CD4-positive, alpha-beta memory T cell (primary cell): ENCODE data around the gene BIRC7. TPM values are rescaled to one million over a fixed set of nuclear protein-coding genes. Genes with fewer than 3 reads are reported as not detected.

Experiments used
- CTCF ChIA-PET: fragments of 350-600 bp; sonication (Branson Sonifier 250); formaldehyde crosslinking; loops from one replicate; lab custom pipeline; 2021; ENCODE audit warnings: inconsistent platforms; ENCODE audit not compliant: partially characterized antibody; lab: Charles Lee
- POLR2A ChIA-PET: fragments of 350-600 bp; sonication (Branson Sonifier 250); formaldehyde crosslinking; loops from one replicate; lab custom pipeline; 2021; ENCODE audit not compliant: partially characterized antibody; lab: Charles Lee
- DNase-seq, 5 donors: peaks; one replicate each; pipeline versions ENCODE4 v3.0.0 to v3.0.0-alpha.2; 2020 to 2022; ENCODE audit warnings: mixed read lengths in 1 of 5
- H3K27ac ChIP-seq: one replicate; pipeline ENCODE4 v1.7.0; 2013; ENCODE audit warnings: low read depth, low read length
- H3K27me3 ChIP-seq: 2 replicates; pipeline ENCODE4 v1.7.0; 2013; ENCODE audit warnings: mild to moderate bottlenecking, low read length, moderate library complexity; ENCODE audit not compliant: insufficient read depth
- H3K36me3 ChIP-seq: 2 replicates; pipeline ENCODE4 v1.7.0; 2013; ENCODE audit warnings: mild to moderate bottlenecking, low read length, moderate library complexity; ENCODE audit not compliant: insufficient read depth
- H3K4me1 ChIP-seq: 2 replicates; pipeline ENCODE4 v1.7.0; 2013; ENCODE audit warnings: mild to moderate bottlenecking, low read length, moderate library complexity; ENCODE audit not compliant: insufficient read depth
- H3K4me3 ChIP-seq, 2 donors: one replicate each; pipeline ENCODE4 v1.7.0; 2013; ENCODE audit warnings: low read length in 2 of 2, mild to moderate bottlenecking in 1 of 2
- H3K9me3 ChIP-seq, 2 donors: one replicate each; pipeline ENCODE4 v1.7.0; 2013; ENCODE audit warnings: low read length in 2 of 2, control low read depth in 1 of 2; ENCODE audit not compliant: control insufficient read depth in 1 of 2
- H3K27ac Mint-ChIP-seq, 7 donors: one replicate each; pipeline ENCODE4 v1.8.0; 2020 to 2021; ENCODE audit warnings: mixed read lengths in 7 of 7, mild to moderate bottlenecking in 6 of 7, inconsistent platforms in 3 of 7, moderate library complexity in 3 of 7
- H3K27me3 Mint-ChIP-seq, 2 donors: one replicate each; pipeline ENCODE4 v1.8.0; 2020 to 2021; ENCODE audit warnings: mixed read lengths in 2 of 2
- H3K36me3 Mint-ChIP-seq, 2 donors: one replicate each; pipeline ENCODE4 v1.8.0; 2020 to 2021; ENCODE audit warnings: mixed read lengths in 2 of 2, inconsistent platforms in 1 of 2, mild to moderate bottlenecking in 1 of 2
- H3K4me1 Mint-ChIP-seq, 4 donors: one replicate each; pipeline ENCODE4 v1.8.0; 2020 to 2021; ENCODE audit warnings: mixed read lengths in 4 of 4, mild to moderate bottlenecking in 1 of 4
- H3K4me3 Mint-ChIP-seq, 8 donors: one replicate each; pipeline ENCODE4 v1.8.0; 2020 to 2021; ENCODE audit warnings: mixed read lengths in 8 of 8, mild to moderate bottlenecking in 7 of 8, moderate library complexity in 6 of 8, inconsistent platforms in 3 of 8
- H3K9me3 Mint-ChIP-seq, 8 donors: one replicate each; pipeline ENCODE4 v1.8.0; 2020 to 2021; ENCODE audit warnings: mixed read lengths in 8 of 8, mild to moderate bottlenecking in 5 of 8, inconsistent platforms in 3 of 8, moderate library complexity in 1 of 8
- intact Hi-C: fragments of 100-400 bp; cut with micrococcal nuclease; formaldehyde crosslinking; loops from one replicate; pipeline ENCODE4 v1.15.1; 2023
- polyA plus RNA-seq, 2 donors: library from polyadenylated mRNA; unstranded; fragments of 300-500 nt; fragmentation: Illumina TruSeq; gene quantifications; one replicate each; pipeline ENCODE4 v1.2.3, GENCODE V29; 2021
- total RNA-seq, 2 experiments: library from RNA; stranded (reverse); gene quantifications; one replicate each; pipeline ENCODE4 v1.2.3, GENCODE V29; 2021

Gene BIRC7
- total and polyA plus RNA-seq, 4 experiments from 2014 or later: not detected

DNA sequence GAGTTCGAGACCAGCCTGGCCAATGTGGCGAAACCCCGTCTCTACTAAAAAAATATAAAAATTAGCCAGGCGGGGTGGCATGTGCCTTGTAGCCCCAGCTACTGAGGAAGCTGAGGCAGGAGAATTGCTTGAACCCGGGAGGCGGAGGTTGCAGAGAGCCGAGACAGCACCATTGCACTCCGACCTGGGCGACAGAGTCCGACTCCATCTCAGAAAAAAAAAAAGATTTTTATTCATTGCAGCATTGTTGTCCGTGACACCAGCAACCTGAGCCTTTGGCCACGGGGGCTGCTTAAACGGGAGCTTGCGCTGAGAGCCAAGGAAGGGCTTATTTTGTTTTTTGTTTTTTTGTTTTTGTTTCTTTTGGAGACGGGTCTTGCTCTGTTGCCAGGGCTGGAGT, 44.2 kb downstream of the BIRC7 start:
- peaks cover 52% of the 10 kb centered on the region for H3K36me3 ChIP-seq
- intact Hi-C loops: no loop called here
- Mint-ChIP-seq H3K4me1 (peaks cover 2 to 23% (median 4%) of the 10 kb centered on the region in 4 donors), H3K4me3 (no peak overlapping the region), H3K27ac (peak overlapping the region in 1 of 7 donors; percentile 66), H3K9me3 (no peaks in the 10 kb centered on the region), H3K27me3 (no peaks in the 10 kb centered on the region), H3K36me3 (peaks cover 4 to 44% of the 10 kb centered on the region in 2 donors)
- no peaks in the 10 kb centered on the region for H3K9me3 ChIP-seq
- H3K27me3 ChIP-seq: no peaks in the 10 kb centered on the region
- POLR2A ChIA-PET: no interaction called here
- peaks cover 5% of the 10 kb centered on the region for H3K4me1 ChIP-seq
- H3K27ac ChIP-seq: no peak overlapping the region
- CTCF ChIA-PET: interaction anchor here (1.6 kb wide), 1 partner anchor 56 kb away, joined by 7 read pairs; no protein-coding TSS in a partner anchor
- peak in 1 of 5 donors; percentile 6 for DNase-seq
- H3K4me3 ChIP-seq: no peak overlapping the region

DNA sequence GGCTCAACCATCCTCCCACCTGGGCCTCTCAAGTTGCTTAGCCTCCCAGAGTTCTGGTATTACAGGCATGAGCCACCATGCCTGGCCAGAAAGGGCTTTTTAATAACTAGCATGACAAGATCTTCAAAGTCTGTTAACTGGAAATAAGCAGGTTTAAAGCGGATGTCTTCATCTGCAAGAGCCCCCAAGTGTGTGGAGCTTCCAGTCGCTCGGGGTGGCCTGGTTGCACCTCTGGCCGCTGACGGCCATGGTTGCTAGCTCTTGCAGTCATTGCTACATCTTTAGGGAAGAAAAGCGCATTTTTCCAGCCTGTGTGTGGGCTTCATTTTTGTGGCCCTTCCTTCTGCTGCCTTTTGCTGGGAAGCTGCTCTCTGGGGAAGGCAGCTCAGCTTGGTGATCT, 44.7 kb downstream of the BIRC7 start:
- peaks cover under 1% of the 10 kb centered on the region for H3K4me1 ChIP-seq
- ChIA-PET POLR2A (no interaction called here), CTCF (interaction anchor here (1.6 kb wide), 1 partner anchor 57 kb away, joined by 7 read pairs; no protein-coding TSS in a partner anchor)
- Mint-ChIP-seq H3K4me3 (no peak overlapping the region), H3K9me3 (no peaks in the 10 kb centered on the region), H3K36me3 (peaks cover 4 to 44% of the 10 kb centered on the region in 2 donors), H3K27ac (no peak overlapping the region), H3K4me1 (peaks cover under 1 to 18% (median 2%) of the 10 kb centered on the region in 4 donors), H3K27me3 (no peaks in the 10 kb centered on the region)
- intact Hi-C loops: no loop called here
- no peak overlapping the region for H3K27ac ChIP-seq
- H3K9me3 ChIP-seq: no peaks in the 10 kb centered on the region
- H3K36me3 ChIP-seq: peaks cover 52% of the 10 kb centered on the region
- H3K27me3 ChIP-seq: no peaks in the 10 kb centered on the region
- peak in 1 of 5 donors; percentile 13 for DNase-seq
- H3K4me3 ChIP-seq: no peak overlapping the region

DNA sequence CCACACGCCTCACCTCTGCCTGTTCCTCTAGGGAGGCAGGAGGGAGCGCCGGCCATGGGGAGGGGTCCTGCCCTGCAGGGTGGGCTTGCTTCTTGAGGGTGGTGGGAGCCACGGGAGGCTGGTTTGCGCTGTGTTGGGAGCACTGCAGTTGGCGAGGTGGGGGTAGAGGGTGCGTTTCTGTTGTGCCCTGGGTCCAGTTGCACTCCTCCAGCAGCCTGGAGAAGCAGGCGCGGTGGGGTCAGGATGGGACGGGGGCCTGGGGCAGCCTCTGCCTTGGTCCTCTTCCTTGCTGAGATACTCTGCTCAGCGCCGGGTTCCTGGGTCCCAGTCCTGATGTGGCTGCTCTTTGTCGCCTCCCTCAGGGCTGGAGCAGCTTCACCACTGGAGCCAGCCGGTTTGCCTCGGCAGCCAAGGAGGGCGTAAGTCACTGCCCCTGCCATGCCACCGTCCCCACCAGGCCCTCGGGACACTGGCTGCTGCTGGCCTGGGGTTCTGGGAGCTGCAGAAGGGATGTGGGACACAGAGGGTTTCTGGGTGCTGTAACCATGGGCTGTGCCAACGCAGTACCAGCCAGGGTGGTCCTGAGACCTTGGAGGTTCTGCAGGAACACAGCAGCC, 45.3 kb downstream of the BIRC7 start:
- no peaks in the 10 kb centered on the region for H3K27me3 ChIP-seq
- ChIA-PET POLR2A (interaction anchor here (1.3 kb wide), 1 partner anchor 8 kb away, joined by 4 read pairs; the partner anchor contains the start of gene ARFGAP1), CTCF (interaction anchor here (1.6 kb wide), 1 partner anchor 57 kb away, joined by 7 read pairs; no protein-coding TSS in a partner anchor)
- H3K9me3 Mint-ChIP-seq: no peaks in the 10 kb centered on the region
- H3K9me3 ChIP-seq: no peaks in the 10 kb centered on the region
- no peaks in the 10 kb centered on the region for H3K4me1 ChIP-seq
- H3K4me3 Mint-ChIP-seq: no peak overlapping the region
- no peak overlapping the region for H3K27ac ChIP-seq
- peaks cover 46% of the 10 kb centered on the region for H3K36me3 ChIP-seq
- H3K36me3 Mint-ChIP-seq: peaks cover 4 to 46% of the 10 kb centered on the region in 2 donors
- intact Hi-C loops: no loop called here
- no peaks in the 10 kb centered on the region for H3K27me3 Mint-ChIP-seq
- peak in 1 of 5 donors; percentile 7 for DNase-seq
- no peak overlapping the region for H3K4me3 ChIP-seq
- peaks cover 0 to 21% (median 1%) of the 10 kb centered on the region in 4 donors for H3K4me1 Mint-ChIP-seq
- H3K27ac Mint-ChIP-seq: no peak overlapping the region

DNA sequence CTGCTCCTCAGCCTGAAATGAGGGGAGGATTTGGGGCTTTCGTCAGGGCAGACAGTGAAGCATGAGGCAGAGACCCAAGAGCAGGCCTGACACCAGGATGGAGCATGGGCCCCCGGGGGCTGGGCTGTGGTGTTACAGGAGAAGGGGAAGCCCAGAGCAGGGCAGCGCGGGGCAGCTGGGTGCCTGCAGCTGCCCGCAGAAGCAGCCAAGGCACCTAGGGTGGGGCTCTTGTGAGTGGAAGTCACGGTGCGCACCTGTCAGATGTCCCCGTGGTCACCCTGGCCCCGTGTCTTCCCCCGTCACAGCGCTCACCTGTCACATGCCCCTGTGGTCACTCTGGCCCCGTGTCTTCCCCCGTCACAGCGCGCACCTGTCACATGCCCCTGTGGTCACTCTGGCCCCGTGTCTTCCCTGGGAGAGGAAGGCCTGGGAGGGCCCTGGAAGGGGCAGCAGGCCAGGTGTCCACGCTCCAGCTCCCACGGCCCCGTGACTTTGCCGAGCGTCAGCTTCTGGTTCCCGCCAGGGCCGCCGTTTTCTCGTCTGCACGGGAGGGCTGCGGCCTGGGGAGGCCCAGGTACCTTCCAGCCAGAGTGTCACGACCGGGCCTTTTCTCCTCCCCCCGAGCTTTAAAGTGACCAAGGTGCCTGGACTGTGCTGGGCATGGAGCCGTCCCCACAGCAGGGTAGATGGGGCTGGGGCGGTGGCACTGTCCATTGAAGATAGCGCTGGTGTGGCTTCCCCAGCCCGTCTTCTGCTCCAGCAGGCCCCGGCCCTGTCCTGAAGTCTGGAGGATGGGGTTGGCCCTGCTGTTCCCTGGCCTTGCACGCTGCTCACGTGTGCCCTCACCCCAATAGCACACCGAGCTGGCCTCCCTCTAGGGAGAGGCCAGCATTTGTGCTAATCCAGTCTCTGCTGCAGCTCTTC, 46.3 kb downstream of the BIRC7 start:
- peaks cover 4 to 42% of the 10 kb centered on the region in 2 donors for H3K36me3 Mint-ChIP-seq
- ChIA-PET CTCF (no interaction called here), POLR2A (interaction anchor here (0.9 to 3.5 kb wide), 3 partner anchors 9 to 27 kb away, joined by 3 to 15 read pairs (median 4); partner anchors contain the start of gene ARFGAP1)
- H3K4me1 ChIP-seq: no peaks in the 10 kb centered on the region
- no peaks in the 10 kb centered on the region for H3K9me3 Mint-ChIP-seq
- H3K27ac ChIP-seq: no peak overlapping the region
- H3K36me3 ChIP-seq: peaks cover 41% of the 10 kb centered on the region
- no peak overlapping the region for H3K4me3 ChIP-seq
- intact Hi-C loops: no loop called here
- peak in 1 of 5 donors; percentile 20 for DNase-seq
- no peaks in the 10 kb centered on the region for H3K27me3 Mint-ChIP-seq
- H3K27me3 ChIP-seq: no peaks in the 10 kb centered on the region
- H3K4me1 Mint-ChIP-seq: peaks cover 0 to 15% (median 1%) of the 10 kb centered on the region in 4 donors
- no peak overlapping the region for H3K27ac Mint-ChIP-seq
- no peak overlapping the region for H3K4me3 Mint-ChIP-seq
- H3K9me3 ChIP-seq: no peaks in the 10 kb centered on the region

DNA sequence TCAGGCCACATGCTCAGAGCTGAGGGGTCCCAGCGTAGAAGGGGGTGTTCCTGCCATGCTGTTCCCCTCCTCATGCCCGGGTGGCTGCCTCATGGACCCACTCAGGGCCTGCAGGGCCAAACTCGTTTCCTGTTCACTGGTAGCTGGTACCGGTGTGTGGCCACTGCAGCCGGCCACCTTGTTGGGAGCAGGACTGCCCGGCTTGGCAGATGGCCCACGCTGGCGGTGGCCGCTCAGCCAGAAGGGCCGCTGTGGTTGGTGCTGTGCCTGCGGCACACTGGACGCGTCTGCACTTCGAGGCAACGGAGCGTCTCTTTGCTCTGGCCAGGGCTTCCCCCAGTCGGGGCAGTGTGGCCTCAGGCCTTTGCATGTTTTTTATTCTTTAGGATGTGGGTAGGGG, 47.2 kb downstream of the BIRC7 start:
- no peaks in the 10 kb centered on the region for H3K27me3 Mint-ChIP-seq
- DNase-seq: peak in 1 of 5 donors; percentile 3
- intact Hi-C loops: no loop called here
- no peaks in the 10 kb centered on the region for H3K4me1 ChIP-seq
- no peak overlapping the region for H3K27ac ChIP-seq
- CTCF ChIA-PET: no interaction called here
- no peaks in the 10 kb centered on the region for H3K9me3 ChIP-seq
- no peak overlapping the region for H3K4me3 Mint-ChIP-seq
- H3K9me3 Mint-ChIP-seq: no peaks in the 10 kb centered on the region
- POLR2A ChIA-PET: interaction anchor here (0.9 to 3.5 kb wide), 2 partner anchors 10 to 26 kb away, joined by 3 to 15 read pairs; partner anchors contain the start of gene ARFGAP1
- H3K4me1 Mint-ChIP-seq: peaks cover 0 to 15% (median 1%) of the 10 kb centered on the region in 4 donors
- H3K27me3 ChIP-seq: no peaks in the 10 kb centered on the region
- H3K36me3 Mint-ChIP-seq: peaks cover 4 to 40% of the 10 kb centered on the region in 2 donors
- H3K27ac Mint-ChIP-seq: no peak overlapping the region
- no peak overlapping the region for H3K4me3 ChIP-seq
- peaks cover 36% of the 10 kb centered on the region for H3K36me3 ChIP-seq

DNA sequence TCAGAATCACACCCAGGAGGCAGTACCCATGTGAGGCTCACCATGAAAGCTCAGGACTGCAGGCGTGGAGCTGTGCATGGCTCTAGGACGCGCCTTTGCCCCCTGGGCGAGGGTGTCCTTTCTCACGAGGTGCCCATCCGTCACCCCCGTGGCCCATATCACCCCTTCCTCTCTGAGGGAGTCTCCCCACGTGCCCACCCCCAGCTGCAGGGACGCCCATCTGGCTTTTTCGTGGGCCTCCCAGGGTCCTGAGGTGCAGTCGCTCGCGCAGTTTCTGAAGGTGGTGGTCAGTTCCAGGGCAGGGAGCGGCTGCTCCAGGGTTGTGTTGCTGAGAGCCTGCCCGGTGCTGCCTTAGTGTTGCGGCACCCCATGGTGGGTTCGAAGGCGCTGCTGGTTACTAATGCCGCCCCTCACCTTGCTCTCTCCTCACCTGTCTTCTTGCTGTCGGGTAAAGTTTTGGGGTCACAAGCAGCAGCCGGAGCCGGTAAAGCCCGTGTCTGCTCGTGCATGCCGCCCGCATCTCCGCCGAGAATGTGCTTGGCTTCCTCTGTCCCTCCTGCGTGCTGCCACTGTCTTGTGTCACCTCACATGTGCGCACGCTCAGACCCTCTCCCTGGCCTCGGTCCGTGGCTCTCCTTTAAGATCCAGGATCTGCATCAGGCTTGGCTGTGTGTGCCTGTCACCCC, 47.8 kb downstream of the BIRC7 start:
- H3K36me3 Mint-ChIP-seq: peaks cover 4 to 40% of the 10 kb centered on the region in 2 donors
- H3K9me3 Mint-ChIP-seq: no peaks in the 10 kb centered on the region
- Histone ChIP-seq H3K4me3 (no peak overlapping the region), H3K4me1 (no peaks in the 10 kb centered on the region), H3K9me3 (no peaks in the 10 kb centered on the region), H3K27ac (no peak overlapping the region), H3K27me3 (no peaks in the 10 kb centered on the region), H3K36me3 (peaks cover 33% of the 10 kb centered on the region)
- intact Hi-C loops: no loop called here
- peak in 1 of 5 donors; percentile 24 for DNase-seq
- peak overlapping the region in 5 of 7 donors; percentile 50 to 90 (median 72) for H3K27ac Mint-ChIP-seq
- no peaks in the 10 kb centered on the region for H3K27me3 Mint-ChIP-seq
- ChIA-PET CTCF (interaction anchor here (1.6 kb wide), 1 partner anchor 60 kb away, joined by 4 read pairs; no protein-coding TSS in a partner anchor), POLR2A (interaction anchor here (0.7 to 3.5 kb wide), 3 partner anchors 11 to 13 kb away, joined by 3 to 15 read pairs (median 4); partner anchors contain the start of gene ARFGAP1)
- H3K4me3 Mint-ChIP-seq: peak overlapping the region; percentile 57 to 86 (median 78)
- H3K4me1 Mint-ChIP-seq: peaks cover 0 to 15% (median 1%) of the 10 kb centered on the region in 4 donors
